Hepatocyte (in vitro differentiated cells): ENCODE data around the gene S100PBP.

Experiments used
- EZH2 ChIP-seq: fragments of 200-600 bp; sonication (generic); IDR thresholded peaks from 2 replicates; pipeline ENCODE4 v1.6.1; 2016; ENCODE audit warnings: antibody characterized with exemption, mild to moderate bottlenecking, borderline replicate concordance
- EZH2phosphoT487 ChIP-seq: fragments of 200-600 bp; sonication (generic); IDR thresholded peaks from one replicate; pipeline ENCODE4 v1.6.1; 2018; ENCODE audit warnings: antibody characterized with exemption, mild to moderate bottlenecking, low read depth, moderate library complexity; ENCODE audit not compliant: unreplicated experiment, severe bottlenecking
- TF ChIP-seq, protein P1 (sequence below): fragments of 200-600 bp; sonication (generic); IDR thresholded peaks from 2 replicates; pipeline ENCODE4 v1.5.1; 2016; ENCODE audit warnings: antibody characterized with exemption, mild to moderate bottlenecking; ENCODE audit not compliant: poor library complexity

DNA sequence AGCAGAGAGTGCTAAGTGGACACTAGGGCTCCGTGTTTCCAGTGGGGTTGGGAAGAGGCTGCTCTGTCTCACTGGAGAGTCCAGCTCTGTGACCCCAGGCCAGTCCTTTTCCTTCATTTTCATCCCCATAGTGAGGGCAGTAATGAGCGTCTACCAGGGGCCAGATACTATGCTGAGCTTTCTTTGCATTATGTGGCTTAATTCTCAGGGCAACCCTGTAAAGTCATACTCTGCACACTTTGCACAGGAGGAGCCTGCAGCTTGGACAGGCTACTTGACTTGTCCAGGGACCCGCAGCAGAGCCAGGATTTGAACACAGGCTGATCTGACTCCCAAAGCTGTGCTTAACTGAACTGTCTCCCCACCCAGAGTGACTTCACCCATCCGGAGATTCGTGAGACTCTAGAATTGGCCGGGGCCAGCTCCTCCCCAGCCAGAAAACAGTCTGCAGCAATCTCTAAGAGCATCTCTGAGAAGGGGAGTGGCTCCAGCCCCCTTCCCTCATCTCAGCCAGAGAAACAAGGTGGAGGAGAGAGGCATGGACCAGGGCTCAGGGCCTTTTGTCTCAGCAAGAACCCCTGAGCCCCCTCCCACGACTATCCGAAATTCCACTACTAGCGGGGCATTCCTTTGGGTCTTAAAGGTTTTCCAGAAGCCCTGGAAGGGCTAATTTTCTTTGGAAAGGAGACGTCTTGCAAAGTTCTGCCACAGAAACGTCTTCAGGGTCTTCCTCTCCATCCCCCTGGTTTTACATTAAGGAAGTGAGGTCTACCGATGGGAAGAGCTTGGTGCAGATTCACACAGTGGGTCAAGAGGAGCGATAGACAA, 54.1 kb downstream of the S100PBP start:
- TF ChIP-seq EZH2 (no peak), EZH2phosphoT487 (no peak)
- TF ChIP-seq, protein P1, sequence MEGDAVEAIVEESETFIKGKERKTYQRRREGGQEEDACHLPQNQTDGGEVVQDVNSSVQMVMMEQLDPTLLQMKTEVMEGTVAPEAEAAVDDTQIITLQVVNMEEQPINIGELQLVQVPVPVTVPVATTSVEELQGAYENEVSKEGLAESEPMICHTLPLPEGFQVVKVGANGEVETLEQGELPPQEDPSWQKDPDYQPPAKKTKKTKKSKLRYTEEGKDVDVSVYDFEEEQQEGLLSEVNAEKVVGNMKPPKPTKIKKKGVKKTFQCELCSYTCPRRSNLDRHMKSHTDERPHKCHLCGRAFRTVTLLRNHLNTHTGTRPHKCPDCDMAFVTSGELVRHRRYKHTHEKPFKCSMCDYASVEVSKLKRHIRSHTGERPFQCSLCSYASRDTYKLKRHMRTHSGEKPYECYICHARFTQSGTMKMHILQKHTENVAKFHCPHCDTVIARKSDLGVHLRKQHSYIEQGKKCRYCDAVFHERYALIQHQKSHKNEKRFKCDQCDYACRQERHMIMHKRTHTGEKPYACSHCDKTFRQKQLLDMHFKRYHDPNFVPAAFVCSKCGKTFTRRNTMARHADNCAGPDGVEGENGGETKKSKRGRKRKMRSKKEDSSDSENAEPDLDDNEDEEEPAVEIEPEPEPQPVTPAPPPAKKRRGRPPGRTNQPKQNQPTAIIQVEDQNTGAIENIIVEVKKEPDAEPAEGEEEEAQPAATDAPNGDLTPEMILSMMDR = no peak
